Activated CD4-positive, alpha-beta T cell treated with anti-CD3 and anti-CD28 coated beads, Interleukin-2, Interleukin-6, amounts not matched to agents 100 ng/mL and 50 ng/mL, durations not matched to agents 16 hours and 8 hours (primary cell): Measurements from ENCODE around the gene CYP27B1.
"Not testable (repeated sequence)": the region's sequence is repeated elsewhere in the genome, so short reads cannot be mapped to it uniquely, and the experiment has no call there.

Source experiments
- DNase-seq: peaks from one replicate; pipeline ENCODE4 v3.0.0-alpha.2; 2020

The CYP27B1 gene

DNA sequence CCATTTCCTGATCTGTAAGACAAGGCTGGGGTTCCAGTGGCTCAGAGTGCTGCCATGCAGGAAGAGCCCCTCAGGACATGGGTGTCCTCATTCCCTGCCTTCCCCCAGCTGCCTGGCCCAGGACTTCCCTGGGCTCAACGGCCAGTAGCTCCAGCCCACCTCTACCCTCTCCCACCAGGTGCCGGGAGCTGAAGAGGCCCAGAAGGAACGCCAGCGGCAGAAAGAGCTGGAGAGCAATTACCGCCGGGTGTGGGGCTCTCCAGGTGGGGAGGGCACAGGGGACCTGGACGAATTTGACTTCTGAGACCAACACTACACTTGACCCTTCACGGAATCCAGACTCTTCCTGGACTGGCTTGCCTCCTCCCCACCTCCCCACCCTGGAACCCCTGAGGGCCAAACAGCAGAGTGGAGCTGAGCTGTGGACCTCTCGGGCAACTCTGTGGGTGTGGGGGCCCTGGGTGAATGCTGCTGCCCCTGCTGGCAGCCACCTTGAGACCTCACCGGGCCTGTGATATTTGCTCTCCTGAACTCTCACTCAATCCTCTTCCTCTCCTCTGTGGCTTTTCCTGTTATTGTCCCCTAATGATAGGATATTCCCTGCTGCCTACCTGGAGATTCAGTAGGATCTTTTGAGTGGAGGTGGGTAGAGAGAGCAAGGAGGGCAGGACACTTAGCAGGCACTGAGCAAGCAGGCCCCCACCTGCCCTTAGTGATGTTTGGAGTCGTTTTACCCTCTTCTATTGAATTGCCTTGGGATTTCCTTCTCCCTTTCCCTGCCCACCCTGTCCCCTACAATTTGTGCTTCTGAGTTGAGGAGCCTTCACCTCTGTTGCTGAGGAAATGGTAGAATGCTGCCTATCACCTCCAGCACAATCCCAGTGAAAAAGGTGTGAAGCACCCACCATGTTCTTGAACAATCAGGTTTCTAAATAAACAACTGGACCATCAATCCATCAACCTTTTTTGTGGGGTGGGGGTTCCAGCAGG is 46.0 kb downstream of the CYP27B1 start:
- DNase-seq: no peak

- DNase-seq: no peak
Measured at GRCh38 chr12:57719777-57720605, 46.9 kb downstream of the CYP27B1 start.

- DNase-seq: no peak
Measured at GRCh38 chr12:57718641-57719528, 48.0 kb downstream of the CYP27B1 start.

GRCh38 chr12:57717846-57718640 is 48.8 kb downstream of the CYP27B1 start:
- no peak for DNase-seq

DNA sequence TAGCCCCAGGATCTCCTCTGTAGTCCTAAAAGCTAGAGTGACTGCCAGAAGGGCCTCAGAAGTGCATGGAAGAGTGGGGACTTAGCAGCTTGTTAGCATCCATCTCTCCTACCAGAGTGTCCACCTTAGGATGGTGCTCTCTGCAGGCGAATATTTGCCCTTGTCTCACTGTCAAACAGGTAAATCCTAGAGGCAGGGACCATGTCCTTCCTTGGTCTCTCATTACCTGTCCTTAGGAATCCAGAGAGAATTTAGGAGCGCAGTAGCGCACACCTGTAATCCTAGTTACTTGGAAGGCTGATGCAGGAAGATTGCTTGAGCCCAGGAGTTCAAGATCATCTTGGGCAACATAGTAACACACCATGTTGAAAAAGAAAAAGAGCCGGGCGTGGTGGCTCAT is 49.7 kb downstream of the CYP27B1 start:
- no peak for DNase-seq

DNA sequence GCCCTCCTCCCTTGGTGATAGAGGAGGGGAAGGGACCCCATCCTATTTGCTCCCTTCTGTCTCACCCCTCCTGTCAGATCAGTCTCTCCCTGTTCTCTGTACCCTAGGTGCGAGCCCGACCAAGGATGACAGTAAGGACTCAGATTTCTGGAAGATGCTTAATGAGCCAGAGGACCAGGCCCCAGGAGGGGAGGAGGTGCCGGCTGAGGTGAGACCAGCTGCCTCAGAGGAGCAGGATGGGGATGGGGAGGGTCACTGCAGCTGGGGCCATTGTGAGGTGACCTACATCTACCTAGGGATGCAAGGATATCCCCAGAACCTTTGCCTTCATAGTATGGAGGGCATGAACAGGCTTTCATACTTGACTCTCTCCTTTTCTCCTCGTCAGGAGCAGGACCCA is 50.6 kb downstream of the CYP27B1 start:
- no peak for DNase-seq

DNA sequence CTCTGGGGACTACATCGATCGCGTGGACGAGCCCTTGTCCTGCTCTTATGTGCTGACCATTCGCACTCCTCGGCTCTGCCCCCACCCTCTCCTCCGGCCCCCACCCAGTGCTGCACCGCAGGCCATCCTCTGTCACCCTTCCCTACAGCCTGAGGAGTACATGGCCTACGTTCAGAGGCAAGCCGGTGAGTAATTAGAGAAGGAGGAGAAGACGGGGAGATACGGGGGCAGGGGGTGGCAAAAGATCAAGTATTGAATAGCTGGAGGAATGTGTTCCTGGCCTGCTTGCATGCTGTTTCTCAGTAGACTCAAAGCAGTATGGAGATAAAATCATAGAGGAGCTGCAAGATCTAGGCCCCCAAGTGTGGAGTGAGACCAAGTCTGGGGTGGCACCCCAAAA is 51.1 kb downstream of the CYP27B1 start:
- no peak for DNase-seq

DNA sequence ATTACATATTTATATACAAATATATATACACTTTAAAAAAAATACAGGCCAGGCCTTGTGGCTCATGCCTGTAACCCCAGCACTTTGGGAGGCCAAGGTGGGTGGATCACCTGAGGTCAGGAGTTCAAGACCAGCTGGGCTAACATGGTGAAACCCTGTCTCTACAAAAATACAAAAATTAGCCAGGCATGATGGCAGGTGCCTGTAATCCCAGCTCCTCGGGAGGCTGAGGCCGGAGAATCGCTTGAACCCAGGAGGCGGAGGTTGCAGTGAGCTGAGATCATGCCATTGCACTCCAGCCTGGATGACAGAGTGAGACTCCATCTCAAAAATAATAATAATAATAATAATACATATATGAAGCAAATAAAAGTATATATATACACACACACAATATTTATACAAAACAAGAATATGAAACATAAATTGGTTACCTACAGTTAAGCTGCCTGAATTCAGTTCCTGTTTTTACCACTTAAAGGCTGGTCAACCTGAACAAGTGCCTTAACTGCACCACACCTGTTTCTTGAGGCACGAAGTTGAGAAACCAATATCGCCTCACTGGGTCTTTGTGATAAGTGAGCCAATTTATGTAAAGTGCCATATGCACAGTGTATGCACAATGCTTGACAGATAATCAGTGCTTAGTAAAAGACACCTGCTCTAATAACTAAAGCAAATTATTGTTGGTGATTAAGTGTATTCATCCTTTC is 51.7 kb downstream of the CYP27B1 start:
- DNase-seq: not testable (repeated sequence)

GRCh38 chr12:57713209-57713608 is 53.7 kb downstream of the CYP27B1 start:
- no peak for DNase-seq

- no peak for DNase-seq
Measured at GRCh38 chr12:57712701-57713100, 54.2 kb downstream of the CYP27B1 start.
